Spleen (tissue), 7 donors: ENCODE data around the gene FAM171A2.

ENCODE experiments used
- CTCF ChIP-seq, 11 experiments: fragments of 200-600 bp in 7 of 11; fragments of 450-650 bp in 4 of 11; sonication (generic) in 4 of 11; IDR thresholded peaks in 8 of 11; conservative IDR thresholded peaks in 3 of 11; 1 replicate in 7 of 11; 2 replicates in 4 of 11; pipeline versions ENCODE4 v1.4.0 to v1.8.0; 2016 to 2021; ENCODE audit warnings: antibody characterized with exemption in 11 of 11, inconsistent platforms in 4 of 11, mild to moderate bottlenecking in 1 of 11
- POLR2A ChIP-seq, 3 donors: fragments of 450-650 bp; IDR thresholded peaks; one replicate each; pipeline ENCODE4 v1.5.1; 2017; ENCODE audit warnings: antibody characterized with exemption in 3 of 3, mild to moderate bottlenecking in 1 of 3
- POLR2AphosphoS5 ChIP-seq, 3 donors: sonication (generic); formaldehyde crosslinking; IDR thresholded peaks; one replicate each; pipeline ENCODE4 v1.5.1; 2017; ENCODE audit warnings: antibody characterized with exemption in 3 of 3
- donor health status: DM: no; HTN: no; CAD: no; lungs with moderate emphysema.
- donor health status: DM: no; HTN: no; CAD: no.
- donor health status: DM: no; HTN: no; CAD: no.

DNA sequence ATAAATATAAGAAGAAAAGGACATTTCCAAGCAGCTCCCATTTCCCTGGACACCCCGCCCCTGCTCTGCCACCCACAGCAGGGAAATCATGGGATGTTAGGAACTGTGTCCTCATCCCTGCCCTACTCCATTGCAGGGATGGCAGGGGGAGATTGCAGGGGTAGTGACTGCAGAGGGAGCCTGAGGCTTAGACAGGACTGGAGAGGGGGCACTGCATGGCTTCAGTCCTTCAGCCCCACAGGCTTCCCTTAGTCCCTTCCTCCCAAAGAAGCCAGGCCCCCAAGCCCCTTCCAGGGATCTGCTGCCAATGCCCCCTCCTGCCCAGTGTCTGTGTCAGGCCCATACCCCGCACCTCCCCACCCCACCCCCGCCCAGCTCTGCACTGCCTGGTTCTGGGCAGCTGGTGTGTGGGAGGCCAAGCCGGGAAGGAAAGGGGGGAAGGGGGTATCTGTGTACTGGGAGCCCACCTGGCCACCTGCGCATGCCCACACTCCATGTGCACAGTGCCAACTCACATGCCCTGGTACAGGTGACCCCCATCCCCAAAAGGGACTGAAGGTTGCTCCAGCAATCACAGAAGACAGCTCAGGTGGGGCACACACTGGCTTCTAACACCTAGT, 52.0 kb downstream of the FAM171A2 start:
- TF ChIP-seq POLR2A (IDR thresholded peaks at IDR 0.05) (no peak), CTCF (IDR thresholded peaks at IDR 0.05 in 8 of 11, conservative IDR thresholded peaks at IDR 0.05 in 3 of 11) (no peak), POLR2AphosphoS5 (IDR thresholded peaks at IDR 0.05) (no peak)
